Measurements from ENCODE around the gene INPP5E.

Gene INPP5E

GRCh38 chr9:136445799-136446198, 6.2 kb upstream of the INPP5E start:
- DNase-seq = no peak

DNA sequence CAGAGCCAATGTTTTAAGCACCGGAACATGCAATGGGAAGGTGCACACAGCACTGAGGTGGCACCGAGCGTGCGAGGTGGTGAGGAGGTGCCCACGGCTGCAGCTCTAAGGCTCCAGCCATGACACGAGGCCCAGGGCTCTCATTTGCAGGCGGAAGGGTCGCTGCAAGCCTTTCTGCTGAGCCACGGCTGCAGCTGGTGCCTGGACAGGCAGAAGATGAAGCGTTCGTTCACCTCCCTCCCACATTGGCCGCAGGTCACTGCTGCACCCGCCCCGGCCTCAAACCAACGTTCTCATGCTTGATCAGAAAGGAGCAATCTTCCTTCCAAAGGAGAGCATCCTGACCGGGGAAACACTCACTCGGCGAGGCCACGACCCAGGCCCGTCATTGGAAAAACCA, 4.5 kb upstream of the INPP5E start:
- no peak for DNase-seq

GRCh38 chr9:136443687-136444086, 4.0 kb upstream of the INPP5E start:
- no peak for DNase-seq

GRCh38 chr9:136443087-136443486, 3.4 kb upstream of the INPP5E start:
- no peak for DNase-seq

- DNase-seq = no peak
Measured at GRCh38 chr9:136442265-136442664, 2.6 kb upstream of the INPP5E start.

GRCh38 chr9:136441681-136442245, 2.1 kb upstream of the INPP5E start:
- DNase-seq = no peak

GRCh38 chr9:136441191-136441680, 1.6 kb upstream of the INPP5E start:
- DNase-seq = no peak

GRCh38 chr9:136438548-136439480, 831 bp downstream of the INPP5E start:
- peak; percentile 18 for DNase-seq

GRCh38 chr9:136437839-136438547, 1.7 kb downstream of the INPP5E start:
- DNase-seq = no peak

DNA sequence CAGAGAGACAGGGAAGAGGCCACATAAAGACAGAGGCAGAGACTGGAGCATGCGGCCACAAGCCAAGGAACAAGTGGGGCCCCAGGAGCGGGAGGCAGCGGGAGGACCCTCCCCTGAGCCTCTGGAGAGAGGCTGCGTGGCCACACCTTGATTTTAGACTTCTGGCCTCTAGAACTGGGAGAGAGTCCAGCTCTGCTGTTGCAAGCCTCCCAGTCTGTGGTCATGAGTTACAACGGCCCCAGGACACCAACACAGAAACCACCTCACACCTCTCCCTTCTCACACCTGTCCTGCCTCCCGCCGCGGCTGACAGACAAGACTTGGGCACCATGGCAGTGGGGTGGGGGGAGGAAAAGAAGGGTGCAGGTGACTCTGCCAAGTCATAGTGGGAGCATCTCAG, 2.2 kb downstream of the INPP5E start:
- no peak for DNase-seq

DNA sequence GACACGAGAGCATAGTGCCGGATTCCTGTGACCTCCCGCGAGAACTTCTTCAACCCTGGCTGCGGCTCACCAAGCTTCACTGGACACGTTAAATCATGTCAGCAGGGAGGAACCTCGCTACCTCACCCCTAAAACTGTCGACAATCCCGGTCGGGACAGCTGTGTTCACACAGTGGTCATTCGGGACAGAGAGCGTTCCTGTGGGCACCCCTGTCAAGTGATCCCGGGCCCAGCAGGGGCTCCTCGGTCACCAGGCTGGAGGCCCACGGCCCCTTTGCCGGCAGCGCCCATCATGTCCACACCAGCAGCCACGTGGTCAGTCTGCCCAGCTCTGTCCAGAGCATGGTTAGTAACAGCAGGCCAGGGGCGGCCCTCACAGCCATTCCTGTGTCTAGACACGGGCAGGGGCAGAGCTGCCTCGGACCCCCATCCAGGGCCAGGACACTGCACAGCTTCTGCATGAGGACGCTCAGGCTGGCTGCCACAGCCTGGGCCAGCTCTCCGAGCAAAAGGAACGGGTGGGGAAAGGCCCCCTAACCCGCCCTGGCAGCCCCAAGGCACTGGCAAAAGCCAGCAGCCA, 3.5 kb downstream of the INPP5E start:
- no peak for DNase-seq

- DNase-seq = no peak
Measured at GRCh38 chr9:136434580-136435169, 5.0 kb downstream of the INPP5E start.

- no peak for DNase-seq
Measured at GRCh38 chr9:136433849-136434579, 5.6 kb downstream of the INPP5E start.

GRCh38 chr9:136433043-136433715, 6.5 kb downstream of the INPP5E start:
- no peak for DNase-seq

DNA sequence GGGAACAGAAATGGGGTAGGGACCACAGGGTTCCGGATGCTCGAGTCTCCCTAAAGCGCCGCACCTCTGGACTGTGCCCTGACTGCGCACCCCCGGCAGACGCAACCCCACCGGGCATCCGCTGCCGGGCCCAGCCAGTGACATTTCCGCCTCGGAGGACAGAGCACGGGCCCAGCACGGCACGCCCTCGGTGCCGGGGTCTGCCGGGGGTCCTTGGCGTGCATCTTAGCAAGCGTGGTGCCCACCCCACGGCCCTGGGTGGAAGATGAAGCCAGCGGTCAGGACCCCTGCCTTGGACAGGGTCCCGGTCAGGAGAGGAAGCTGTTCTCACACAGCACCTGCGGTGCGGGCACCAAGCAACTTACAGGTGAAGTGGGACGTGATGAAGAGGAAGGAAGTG, 7.1 kb downstream of the INPP5E start:
- no peak for DNase-seq

GRCh38 chr9:136431782-136432350, 7.8 kb downstream of the INPP5E start:
- DNase-seq = no peak

GRCh38 chr9:136430588-136431234, 8.9 kb downstream of the INPP5E start:
- DNase-seq = no peak

DNA sequence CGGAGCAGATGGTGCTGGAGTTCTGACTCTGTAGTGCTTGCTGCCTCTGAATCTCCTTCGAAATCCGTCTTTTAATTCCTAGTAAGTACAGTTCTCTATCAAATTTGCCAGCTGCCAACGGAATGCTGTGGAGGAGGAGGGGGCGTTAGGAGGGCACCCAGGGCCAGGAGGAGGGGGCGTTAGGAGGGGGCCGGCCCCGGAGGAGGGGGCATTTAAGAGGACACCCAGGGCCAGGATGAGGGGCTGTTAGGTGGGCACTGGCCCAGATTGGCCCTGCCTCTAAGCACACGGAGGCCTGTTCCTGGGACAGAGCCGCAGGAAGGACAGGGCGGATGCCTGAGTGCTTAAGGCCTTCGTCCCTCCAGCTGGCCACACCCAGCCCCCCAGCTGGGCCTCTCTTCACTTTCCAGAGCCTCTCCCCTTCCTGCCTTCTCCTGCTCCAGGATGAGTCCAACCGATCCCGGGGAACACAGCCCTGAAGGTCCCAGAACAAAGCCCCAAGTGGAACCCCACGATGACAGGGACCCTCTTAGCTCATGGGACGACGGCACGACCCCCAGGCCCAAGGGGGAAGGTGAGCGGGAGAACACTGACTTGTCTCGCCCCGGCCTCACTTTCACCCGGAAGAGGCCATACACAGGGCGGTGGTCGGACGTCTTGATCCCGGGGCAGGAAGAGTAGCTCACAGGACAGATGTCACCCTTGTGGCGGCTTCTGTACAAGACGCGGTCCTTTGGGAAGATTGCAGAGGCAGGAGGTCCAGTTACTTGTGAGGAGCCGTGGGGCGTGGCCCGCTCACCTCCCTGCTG, 9.8 kb downstream of the INPP5E start:
- no peak for DNase-seq

DNA sequence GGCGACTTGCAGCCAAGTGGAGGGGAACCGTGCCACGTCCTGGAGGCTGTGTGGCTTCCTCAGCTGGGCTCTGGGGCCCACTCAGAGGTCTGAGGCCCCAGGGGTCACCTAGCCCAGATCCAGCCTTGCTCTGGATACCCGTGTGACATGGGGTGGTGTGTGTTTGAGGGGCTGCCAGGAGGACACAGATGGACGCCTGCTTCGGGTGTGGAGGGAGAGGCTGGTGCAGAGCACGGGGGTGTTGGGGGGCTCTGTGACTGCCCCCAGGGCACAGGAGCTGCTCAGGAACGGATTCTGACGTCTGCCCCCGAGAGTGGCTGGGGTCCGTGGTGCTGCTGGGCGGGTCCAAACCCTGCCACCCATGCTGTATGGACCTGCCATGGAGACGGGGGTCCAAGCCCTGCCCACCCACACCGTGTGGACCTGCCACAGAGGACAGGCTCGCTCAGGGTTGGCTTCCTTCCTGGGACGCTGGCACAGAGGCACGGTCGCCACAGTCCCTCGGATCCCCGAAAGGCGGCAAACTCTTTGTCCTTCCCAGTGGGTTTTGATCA, 10.5 kb downstream of the INPP5E start:
- DNase-seq = no peak
